Tibial artery (tissue), 4 donors: Measurements from ENCODE around the gene F2RL2.

Experiments
- DNase-seq, 2 donors: peaks; one replicate each; pipeline ENCODE4 v3.0.0-alpha.2; 2019
- H3K27ac ChIP-seq, 2 donors: fragments of 200-600 bp; sonication (generic) in 1 of 2; 1 replicate in 1 of 2; 2 replicates in 1 of 2; pipeline ENCODE4 v1.5.1; 2018 to 2019; ENCODE audit warnings: mild to moderate bottlenecking in 1 of 2
- H3K27me3 ChIP-seq, 2 donors: fragments of 200-600 bp; sonication (generic) in 1 of 2; one replicate each; pipeline versions ENCODE4 v1.5.1 to v1.6.0; 2016 to 2019
- H3K36me3 ChIP-seq, 3 donors: fragments of 200-600 bp; sonication (generic) in 2 of 3; one replicate each; pipeline ENCODE4 v1.5.1; 2016 to 2019; ENCODE audit warnings: mild to moderate bottlenecking in 2 of 3
- H3K4me1 ChIP-seq, 4 donors: fragments of 200-600 bp; sonication (generic) in 2 of 4; 1 replicate in 3 of 4; 2 replicates in 1 of 4; pipeline ENCODE4 v1.5.1; 2016 to 2019
- H3K4me3 ChIP-seq, 2 donors: fragments of 200-600 bp; sonication (generic) in 1 of 2; 1 replicate in 1 of 2; 2 replicates in 1 of 2; pipeline ENCODE4 v1.5.1; 2018 to 2019; ENCODE audit warnings: mild to moderate bottlenecking in 2 of 2
- H3K9me3 ChIP-seq, 3 donors: fragments of 200-600 bp; sonication (generic) in 1 of 3; one replicate each; pipeline ENCODE4 v1.5.1; 2016 to 2019
- intact Hi-C: fragments of 100-400 bp; cut with DNase I; formaldehyde crosslinking; loops from one replicate; pipeline ENCODE4 v1.15.0; 2023; ENCODE audit warnings: low total_unique reads
- TF ChIP-seq, protein P1 (sequence below), 2 experiments: fragments of 200-600 bp in 1 of 2; fragments of 450-650 bp in 1 of 2; IDR thresholded peaks; one replicate each; pipeline ENCODE4 v1.5.1; 2017 to 2019; ENCODE audit warnings: antibody characterized with exemption in 2 of 2, mild to moderate bottlenecking in 1 of 2, moderate library complexity in 1 of 2

F2RL2 gene

GRCh38 chr5:76620166-76620565, 3.0 kb downstream of the F2RL2 start:
- Histone ChIP-seq H3K27ac (no peak overlapping the region), H3K4me1 (no peaks in the 10 kb centered on the region), H3K4me3 (no peak overlapping the region), H3K9me3 (no peaks in the 10 kb centered on the region), H3K27me3 (no peaks in the 10 kb centered on the region), H3K36me3 (no peaks in the 10 kb centered on the region)
- TF ChIP-seq, protein P1, sequence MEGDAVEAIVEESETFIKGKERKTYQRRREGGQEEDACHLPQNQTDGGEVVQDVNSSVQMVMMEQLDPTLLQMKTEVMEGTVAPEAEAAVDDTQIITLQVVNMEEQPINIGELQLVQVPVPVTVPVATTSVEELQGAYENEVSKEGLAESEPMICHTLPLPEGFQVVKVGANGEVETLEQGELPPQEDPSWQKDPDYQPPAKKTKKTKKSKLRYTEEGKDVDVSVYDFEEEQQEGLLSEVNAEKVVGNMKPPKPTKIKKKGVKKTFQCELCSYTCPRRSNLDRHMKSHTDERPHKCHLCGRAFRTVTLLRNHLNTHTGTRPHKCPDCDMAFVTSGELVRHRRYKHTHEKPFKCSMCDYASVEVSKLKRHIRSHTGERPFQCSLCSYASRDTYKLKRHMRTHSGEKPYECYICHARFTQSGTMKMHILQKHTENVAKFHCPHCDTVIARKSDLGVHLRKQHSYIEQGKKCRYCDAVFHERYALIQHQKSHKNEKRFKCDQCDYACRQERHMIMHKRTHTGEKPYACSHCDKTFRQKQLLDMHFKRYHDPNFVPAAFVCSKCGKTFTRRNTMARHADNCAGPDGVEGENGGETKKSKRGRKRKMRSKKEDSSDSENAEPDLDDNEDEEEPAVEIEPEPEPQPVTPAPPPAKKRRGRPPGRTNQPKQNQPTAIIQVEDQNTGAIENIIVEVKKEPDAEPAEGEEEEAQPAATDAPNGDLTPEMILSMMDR (IDR thresholded peaks at IDR 0.05) = no peak
- intact Hi-C loops = no loop called here
- DNase-seq = no peak

GRCh38 chr5:76617675-76618074, 5.5 kb downstream of the F2RL2 start:
- Histone ChIP-seq H3K4me1 (no peaks in the 10 kb centered on the region), H3K27ac (no peak overlapping the region), H3K4me3 (no peak overlapping the region), H3K27me3 (no peaks in the 10 kb centered on the region), H3K36me3 (no peaks in the 10 kb centered on the region), H3K9me3 (no peaks in the 10 kb centered on the region)
- TF ChIP-seq, protein P1 (IDR thresholded peaks at IDR 0.05) = no peak
- DNase-seq = no peak
- intact Hi-C loops = no loop called here

DNA sequence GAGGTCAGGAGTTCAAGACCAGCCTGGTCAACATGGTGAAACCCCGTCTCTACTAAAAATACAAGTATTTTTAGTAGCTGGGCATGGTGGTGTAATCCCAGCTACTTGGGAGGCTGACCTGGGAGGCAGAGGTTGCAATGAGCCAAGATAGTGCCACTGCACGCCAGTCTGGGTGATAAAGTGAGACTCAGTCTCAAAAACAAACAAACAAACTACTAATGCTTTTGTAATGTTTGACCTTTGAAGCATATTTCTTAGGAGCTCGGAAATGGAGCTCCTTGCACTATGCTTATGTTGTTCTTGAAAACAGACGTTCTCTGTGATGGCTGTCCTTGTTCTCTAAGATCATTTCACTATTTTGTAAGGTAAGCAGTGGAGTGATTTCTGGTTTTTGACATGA, 6.0 kb downstream of the F2RL2 start:
- Histone ChIP-seq H3K27ac (no peak overlapping the region), H3K4me1 (no peaks in the 10 kb centered on the region), H3K36me3 (no peaks in the 10 kb centered on the region), H3K9me3 (no peaks in the 10 kb centered on the region), H3K27me3 (no peaks in the 10 kb centered on the region), H3K4me3 (no peak overlapping the region)
- TF ChIP-seq, protein P1 (IDR thresholded peaks at IDR 0.05) = no peak
- intact Hi-C loops = no loop called here
- DNase-seq = no peak

- Histone ChIP-seq H3K4me1 (no peaks in the 10 kb centered on the region), H3K27ac (no peak overlapping the region), H3K4me3 (no peak overlapping the region), H3K9me3 (no peaks in the 10 kb centered on the region), H3K36me3 (no peaks in the 10 kb centered on the region), H3K27me3 (no peaks in the 10 kb centered on the region)
- intact Hi-C loops = no loop called here
- TF ChIP-seq, protein P1 (IDR thresholded peaks at IDR 0.05) = no peak
- DNase-seq = no peak
Measured at GRCh38 chr5:76616206-76616605, 7.0 kb downstream of the F2RL2 start.

DNA sequence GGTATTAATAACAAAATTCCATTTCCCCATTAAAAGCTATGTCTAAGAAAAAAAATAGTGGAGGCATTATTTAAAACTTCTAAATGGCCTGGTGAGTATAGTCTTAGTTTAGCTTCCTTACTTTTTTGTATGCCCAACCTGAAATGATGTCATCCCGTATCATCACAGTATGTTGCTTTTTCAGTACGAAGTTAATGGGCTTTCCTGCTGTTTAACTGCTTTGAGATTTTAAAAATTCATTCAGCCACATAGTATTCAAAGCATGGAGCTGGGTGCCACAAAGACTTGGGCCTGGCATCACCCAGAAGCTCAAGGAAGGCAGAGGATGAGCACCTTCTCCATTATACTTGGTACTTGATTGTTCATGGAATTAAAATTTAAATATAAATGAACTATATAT, 7.4 kb downstream of the F2RL2 start:
- Histone ChIP-seq H3K36me3 (no peaks in the 10 kb centered on the region), H3K27ac (no peak overlapping the region), H3K9me3 (no peaks in the 10 kb centered on the region), H3K27me3 (no peaks in the 10 kb centered on the region), H3K4me1 (no peaks in the 10 kb centered on the region), H3K4me3 (no peak overlapping the region)
- intact Hi-C loops = no loop called here
- DNase-seq = no peak
- TF ChIP-seq, protein P1 (IDR thresholded peaks at IDR 0.05) = no peak

DNA sequence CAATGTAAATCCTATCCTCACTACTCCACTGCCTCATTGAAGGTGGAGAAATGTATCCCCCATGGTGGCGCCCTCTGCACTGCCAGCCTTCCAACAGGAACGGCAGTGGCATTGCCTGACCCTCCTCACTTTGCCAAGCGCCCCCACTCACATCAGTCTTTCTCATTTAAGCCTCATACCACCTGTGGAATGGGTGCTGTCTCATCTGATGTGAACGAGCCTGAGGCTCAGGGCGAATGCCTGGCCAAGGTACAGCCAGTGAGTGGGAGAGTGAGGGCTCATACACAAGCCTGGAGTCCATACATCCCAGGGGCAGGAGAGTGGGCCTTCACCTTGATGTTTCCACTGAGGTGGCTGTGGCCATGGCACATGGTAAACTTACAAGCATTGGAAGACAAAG, 10.3 kb downstream of the F2RL2 start:
- Histone ChIP-seq H3K4me3 (no peak overlapping the region), H3K4me1 (no peaks in the 10 kb centered on the region), H3K27ac (no peak overlapping the region), H3K9me3 (no peaks in the 10 kb centered on the region), H3K27me3 (no peaks in the 10 kb centered on the region), H3K36me3 (no peaks in the 10 kb centered on the region)
- DNase-seq = no peak
- TF ChIP-seq, protein P1 (IDR thresholded peaks at IDR 0.05) = no peak
- intact Hi-C loops = no loop called here
